OCI-M2 (cell line): Measurements from ENCODE around the gene CCDC24.

Source experiments
- DNase-seq: peaks from one replicate; lab custom pipeline; 2025; ENCODE audit not compliant: unreplicated experiment; lab: John Stamatoyannopoulos, UW

CCDC24 gene

DNA sequence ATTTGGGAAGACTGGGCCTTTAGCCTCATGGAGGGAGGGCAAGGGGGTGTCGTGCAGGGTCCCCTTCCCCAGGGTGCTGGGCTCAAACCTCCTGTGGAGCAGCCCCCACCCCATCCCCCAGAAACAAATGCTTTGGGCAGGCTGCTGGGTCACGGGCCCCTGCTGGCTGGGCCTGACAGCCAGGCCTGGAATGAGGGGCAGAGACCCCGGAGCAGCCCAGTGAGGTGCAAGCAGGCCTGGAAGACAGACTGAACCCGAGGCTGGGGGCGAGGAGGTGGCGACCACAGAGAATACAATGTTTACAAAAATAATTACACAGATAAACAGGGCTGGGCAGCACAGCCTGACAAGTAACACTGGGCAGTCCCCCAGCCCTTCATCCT is 5.3 kb downstream of the CCDC24 start:
- no peak for DNase-seq

DNA sequence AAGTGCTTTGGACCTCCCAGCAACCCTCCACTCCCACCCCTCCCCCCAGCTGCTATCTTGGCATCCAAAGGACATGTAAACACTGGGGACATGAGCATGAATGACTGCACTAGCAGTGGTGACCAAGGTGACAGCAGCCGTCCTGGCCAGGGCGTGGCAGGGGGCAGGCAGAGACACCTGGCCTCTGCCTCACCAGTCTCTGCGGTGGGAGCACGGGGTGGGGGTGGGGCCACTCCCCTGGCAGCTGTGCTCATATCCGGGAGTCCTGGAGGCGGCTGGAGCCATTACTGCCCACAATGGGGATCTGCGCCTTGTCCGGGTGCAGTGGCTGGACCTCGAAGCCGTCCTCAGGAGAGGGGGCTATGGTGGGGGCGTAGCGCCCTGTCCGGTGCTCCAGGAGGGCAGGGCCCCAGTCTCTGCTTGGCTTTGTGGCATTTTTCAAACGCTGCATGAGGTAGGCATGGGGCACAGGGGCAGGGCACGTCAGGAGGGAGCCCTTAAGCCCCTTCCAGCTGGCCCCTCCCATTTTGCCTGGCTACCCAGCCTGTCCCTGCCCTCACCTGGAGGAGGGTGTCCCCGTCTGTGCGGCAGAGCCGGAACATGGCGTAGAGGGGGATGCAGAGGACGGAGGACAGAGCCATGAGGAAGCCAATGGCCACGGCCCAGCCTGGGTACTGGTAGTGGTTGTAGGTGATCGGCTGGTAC is 6.0 kb downstream of the CCDC24 start:
- no peak for DNase-seq

DNA sequence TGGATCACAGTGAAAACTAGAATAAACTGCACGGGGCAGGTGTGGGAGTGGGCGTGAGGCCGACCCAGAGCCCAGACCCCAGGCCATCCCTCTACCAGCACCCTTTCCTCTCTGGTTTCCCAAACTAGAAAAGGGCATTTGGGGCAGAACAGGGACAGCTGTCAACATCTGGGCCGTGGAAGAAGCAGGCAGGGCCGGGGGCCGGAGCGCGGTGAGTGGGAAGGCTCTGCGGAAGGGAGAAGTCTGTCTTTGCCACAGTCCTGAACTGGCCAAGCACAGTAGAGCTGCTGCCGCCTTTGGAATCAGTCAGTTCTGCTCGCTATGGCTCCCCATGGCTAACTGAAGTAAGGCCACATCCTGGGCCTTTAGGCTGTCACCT is 6.6 kb downstream of the CCDC24 start:
- DNase-seq = no peak

DNA sequence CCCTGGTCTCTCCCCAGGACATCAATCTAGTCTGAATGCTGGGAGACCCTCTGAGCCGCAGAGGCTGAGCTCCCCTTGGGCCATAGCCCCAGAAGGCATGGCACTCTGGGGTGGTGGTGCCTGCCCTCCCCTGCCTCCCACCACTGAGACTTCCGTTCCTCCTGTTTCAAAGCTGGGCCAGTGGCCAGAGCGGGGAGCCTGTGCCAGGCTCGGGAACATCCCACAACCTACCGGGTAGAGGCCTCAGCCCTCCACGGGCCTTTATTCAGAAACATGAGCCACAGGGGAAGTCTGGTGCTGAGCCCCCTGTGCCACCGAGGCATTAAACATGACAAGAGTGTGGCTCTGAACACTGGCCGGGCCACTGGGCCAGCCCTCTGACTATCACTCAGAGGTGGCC is 8.1 kb downstream of the CCDC24 start:
- DNase-seq = no peak

DNA sequence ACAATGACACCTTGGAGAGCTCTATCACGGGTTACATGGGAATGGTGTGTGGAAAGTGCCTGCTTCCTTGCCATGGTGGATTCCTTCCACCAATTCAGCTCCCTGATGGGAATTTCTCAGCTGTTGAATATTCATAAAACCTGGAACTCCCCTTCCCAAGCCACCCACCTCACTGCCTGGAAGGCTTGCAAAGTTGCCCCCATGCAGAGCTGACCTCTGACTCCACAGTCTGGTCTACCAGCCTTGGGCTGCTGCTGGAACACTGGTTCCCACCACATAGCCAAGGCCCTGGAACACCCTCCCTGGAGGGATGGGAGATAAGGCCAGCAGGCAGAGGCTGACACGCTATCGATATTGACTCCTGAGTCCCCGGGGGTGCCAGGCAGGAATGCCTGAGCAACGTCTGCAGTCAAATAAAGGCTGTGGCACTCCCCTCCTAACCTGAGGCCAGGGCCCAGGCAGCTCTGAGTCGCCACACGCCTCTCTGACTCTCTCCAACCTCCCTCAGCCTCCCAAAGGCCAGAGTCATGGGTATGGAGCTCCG is 8.8 kb downstream of the CCDC24 start:
- no peak for DNase-seq

DNA sequence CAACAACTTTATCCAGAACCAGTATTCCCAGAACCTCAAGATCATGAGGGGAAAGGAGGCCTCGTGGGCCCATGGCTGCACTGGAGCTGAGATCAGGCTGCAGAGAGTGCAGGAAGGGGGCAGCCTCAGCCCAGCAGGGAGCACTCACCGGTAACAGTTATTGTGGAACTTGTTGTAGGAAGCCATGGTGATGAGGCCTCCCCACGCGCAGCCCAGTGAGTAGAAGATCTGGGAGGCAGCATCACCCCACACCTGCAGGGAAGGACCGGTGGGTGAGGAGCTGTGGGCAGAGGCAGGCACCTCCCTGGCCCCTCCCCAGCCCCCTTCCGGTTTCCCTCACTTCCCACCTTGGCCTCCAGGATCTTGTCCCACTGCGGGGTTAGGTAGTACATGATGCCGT is 10.8 kb downstream of the CCDC24 start:
- DNase-seq = no peak

DNA sequence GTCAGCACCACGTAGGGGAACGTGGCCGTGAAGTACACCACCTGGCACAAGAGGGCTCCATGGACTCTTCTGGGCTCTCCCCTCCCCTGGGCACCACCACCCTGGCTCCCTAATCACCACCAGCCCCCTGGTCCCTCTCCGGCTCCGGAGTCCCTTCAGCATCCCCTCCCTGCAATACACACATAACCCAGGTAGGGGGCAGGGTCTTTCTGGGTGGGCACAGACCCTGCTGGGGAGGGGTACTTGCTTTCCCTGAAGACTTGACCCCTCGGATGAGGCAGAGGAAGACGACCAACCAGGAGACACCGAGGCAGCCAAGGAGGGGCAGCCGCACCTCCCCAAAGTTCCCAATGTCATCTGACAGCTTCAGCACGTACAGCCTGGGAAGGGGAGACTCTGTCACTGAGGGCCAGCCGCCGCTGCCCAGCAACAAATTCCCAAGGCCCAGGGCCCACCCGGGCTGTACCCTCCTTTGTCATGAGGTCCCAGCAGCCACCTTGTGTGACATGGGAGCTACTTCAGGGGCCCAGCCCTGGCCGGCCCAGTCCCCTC is 11.3 kb downstream of the CCDC24 start:
- no peak for DNase-seq

DNA sequence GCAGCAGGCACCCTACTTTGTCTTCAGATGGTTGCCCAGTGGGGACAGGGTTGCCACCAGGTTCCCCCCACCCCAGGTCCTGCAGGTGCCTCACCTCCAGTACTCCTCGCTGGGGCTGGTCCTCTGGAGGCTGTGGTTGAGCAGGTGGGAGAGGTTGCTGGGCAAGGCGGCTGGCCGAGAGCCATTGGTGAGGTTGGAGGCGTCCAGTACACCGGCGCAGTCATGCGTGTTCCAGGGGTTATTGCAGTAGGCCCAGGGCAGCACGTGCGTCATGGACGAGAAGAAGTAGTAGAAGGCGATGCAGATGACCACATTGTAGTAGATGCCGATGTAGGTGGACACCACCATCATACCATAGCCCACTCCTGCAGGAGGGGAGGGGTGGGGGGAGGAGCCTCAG is 16.9 kb downstream of the CCDC24 start:
- DNase-seq = no peak

DNA sequence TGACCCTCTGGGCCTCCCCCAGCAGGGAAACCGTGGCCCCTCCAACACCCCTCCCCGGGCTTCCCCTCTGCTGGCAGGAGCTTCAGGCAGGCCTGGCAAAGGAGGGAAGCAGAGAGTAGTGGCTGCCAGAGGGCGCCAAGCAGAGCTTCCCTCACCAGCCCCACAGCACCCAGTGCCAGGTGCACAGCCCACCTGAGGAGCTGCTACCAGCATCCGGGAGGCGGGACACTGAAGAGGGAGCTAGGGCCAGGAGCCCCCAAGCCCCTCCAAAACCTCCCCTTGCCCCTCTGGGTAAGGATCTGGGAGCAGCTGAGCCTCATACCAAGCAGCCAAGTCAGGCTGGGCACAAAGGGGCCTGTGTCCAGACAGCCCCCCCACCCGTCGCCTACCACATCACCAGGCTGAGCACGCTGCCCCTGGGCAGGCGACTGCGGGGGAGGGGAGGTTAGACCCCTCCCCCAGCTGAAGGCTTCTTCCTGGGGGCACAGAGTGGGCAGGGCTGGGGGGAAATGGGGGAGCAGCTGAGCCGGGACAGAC is 19.6 kb downstream of the CCDC24 start:
- no peak for DNase-seq

DNA sequence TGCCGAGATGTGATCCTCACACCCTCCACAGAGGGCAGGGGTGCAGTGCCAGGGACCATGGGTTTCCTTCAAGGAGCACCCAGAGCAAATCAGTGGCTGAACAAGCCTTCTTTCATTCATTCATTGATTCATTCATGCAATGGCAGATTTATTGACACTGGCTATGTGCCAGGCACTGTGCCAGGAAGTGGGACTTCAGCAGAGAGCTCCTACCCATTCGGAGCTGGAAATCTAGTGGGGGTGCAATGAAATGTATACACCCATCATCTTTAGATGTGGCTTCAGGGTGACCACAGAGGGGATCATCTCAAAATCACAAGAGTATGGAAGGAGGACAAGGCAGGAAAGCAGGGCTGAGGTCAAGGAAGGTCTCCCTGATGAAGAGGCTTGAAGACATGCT is 21.0 kb downstream of the CCDC24 start:
- no peak for DNase-seq

DNA sequence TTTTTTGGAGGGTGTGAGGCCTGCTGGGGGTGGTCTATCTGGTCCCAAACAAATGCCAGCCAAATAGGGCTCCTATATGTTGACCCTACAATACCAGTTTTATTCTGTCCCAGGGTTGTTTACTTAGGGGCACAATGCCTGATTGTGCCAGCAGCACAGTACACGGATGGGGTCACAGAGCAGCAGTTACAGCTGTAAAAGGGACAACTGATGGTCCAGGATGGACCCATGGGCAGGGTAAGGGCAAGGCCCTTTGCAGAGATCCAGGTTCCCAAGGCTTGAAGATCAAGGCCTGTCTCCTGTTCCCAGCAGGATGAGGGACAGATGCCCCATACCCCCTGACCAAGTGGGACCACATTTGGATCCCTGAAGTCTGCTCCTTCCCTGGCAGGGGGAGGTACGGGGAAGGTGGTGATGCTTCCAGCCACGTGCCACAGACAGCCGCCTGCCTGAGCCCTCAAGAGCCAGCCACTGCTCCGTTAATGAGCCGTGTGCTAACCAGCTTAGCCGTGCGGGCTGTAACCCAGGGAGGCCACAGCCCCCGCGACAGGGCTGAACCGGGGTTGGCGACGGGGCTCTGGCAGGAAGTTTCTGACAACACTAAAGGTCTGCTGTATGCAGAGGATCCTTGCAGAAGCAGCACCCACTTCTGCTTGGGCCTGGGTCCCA is 21.7 kb downstream of the CCDC24 start:
- DNase-seq = no peak

DNA sequence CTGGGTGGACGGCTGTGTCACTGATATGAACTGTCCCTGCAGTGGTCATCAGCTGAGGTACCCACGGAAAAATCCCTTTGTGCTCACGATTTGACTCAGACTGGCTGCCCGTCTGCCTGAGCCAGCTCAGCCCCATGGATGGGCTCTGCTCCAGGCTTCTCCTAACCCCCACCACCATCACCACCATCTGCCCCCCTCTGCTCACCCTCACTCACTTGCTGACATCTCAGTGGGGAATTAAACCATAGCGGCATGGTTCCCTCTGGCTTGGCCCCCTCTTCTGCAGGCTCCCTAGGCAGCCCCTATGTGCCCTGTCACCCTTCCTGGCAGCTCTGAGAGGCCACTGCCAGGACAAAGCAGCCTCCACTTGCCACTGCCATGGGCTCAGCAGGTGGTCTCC is 22.6 kb downstream of the CCDC24 start:
- DNase-seq = no peak

DNA sequence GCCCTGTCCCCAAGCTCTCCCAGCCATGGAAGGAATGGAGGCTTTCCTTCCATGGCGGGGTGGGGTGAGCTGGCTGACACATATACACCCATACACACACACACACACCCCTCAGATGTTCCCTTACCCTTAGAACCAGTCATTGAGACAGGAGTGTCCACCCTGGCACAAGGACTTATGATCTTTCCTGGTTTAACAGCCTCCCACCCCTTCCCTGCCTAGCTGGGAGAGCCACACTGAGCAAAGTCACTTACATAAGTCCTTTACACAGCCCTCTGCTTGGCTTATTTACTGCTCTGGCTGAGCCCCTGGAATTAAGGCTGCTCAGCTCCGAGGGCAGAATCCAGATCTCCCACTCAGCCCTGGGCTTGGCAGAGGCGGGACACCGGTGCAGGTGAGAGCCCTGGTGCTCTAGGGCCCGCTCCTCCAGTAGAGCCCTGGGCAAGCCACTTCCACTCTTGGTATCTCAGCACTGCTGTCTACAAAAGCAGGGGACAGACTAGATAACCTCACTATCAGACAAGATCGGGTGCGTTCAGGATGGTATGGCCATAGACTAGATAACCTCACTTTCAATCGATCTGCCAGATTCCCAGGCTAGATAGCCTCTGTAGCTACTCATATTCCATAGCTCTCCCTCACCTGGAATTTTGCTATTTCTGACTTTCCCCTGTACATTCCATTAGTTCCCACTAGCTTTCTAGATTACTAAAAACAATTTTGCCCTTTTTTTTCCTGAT is 23.1 kb downstream of the CCDC24 start:
- no peak for DNase-seq

DNA sequence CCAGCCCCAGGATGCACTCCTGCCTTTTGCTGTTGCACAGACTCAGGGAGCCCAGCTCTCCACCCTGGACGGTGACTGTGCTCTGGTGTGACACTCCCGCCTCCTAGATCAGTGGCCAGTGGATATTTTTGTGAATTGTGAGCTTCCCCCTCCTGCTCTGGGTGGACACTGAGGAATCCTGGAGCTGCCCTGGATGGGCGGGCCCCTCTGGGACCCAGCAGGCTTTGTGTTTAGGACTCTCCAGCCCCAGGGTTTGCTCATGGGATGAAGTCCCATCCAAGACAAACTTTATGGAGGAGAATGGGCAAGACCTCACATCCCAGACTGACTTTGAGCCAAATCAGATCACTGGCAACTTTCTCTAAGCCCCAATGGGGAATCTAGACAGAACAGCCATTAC is 23.8 kb downstream of the CCDC24 start:
- DNase-seq = no peak

DNA sequence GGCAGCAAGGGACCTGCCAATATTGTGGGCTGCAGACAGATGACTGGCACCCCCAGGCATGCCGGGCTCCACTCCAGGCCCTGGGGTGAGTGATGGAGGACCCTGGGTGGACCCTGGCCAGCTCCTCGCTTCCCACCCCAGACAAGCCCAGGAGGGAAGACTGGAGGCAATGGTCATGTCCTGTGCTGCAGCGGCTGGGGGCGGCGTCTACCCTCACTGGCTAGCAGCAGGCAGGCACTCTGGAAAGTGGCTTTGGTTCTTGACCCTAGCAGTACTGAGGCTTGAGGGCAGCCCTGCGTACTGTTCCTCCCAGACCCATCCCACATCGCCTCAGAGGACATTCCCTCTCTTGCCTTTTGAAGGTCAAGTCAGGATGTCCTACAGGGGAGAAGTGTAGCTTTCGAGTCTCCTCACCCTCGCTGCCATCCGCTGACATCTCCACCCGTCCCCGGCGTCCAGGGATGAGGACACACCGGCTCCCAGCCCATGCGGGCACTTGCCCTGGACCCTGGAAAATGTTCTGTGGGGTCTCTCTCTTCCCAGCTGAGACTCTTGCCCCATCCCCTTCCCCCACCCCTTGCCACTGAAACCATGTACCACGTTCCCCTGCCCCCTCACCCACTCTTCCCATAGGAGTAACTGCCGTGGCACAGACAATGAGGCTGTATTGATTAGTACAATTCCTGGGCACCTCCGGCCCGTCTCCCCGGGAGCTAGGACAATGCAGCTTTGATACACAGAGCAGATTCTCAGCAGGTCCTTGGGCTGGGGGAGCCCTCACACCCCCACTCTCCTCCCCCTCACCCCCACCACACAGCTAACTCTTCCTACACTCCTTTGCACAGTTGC is 24.9 kb downstream of the CCDC24 start:
- DNase-seq = no peak

DNA sequence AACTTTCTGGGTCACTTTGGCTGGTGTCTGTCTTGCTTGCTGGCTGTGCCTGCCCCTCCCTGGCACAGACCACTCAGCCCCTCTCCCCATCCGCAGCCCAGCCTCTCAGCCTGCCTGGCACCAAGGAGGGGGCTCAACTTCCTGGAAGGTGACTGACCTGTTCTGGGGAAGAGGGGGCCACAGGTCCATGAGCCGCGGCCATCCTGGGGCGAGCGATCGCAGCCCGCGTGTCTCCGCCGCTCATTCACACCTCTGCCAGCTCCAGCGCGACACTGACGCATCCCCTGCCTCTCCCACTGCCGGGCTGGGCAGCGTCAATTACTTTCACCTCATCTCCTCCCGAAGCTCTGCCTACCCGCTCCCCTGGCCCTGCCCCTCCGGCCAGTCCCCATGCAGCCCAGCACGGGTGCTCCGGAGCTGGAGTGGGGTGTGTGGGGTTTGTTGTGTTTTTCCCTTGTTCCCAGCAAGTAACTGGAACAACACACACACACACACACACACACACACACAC is 25.5 kb downstream of the CCDC24 start:
- no peak for DNase-seq

DNA sequence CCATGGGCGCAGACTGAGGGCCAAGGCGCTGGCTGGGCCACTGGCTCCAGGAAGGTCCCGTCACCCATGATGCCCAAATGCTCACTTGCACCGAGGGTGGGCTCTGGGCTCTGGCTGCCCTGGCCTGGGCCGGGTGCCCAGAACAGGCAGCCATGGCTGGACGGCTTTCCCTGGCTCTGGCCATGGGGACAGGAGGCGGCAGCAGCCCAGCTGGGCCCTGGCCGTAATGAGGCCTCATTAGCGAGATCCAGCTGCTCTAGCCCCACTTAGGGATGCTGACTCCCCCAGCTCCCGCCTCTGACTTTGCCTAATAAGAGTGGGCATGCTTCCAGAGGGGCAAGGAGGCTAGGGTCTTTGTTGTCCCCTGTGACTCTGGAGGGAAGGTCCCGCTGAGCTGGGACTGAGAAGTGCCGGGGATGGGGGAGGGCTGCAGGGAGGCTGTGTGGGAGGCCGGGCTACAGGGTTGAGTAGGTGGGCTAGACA is 28.1 kb downstream of the CCDC24 start:
- no peak for DNase-seq

DNA sequence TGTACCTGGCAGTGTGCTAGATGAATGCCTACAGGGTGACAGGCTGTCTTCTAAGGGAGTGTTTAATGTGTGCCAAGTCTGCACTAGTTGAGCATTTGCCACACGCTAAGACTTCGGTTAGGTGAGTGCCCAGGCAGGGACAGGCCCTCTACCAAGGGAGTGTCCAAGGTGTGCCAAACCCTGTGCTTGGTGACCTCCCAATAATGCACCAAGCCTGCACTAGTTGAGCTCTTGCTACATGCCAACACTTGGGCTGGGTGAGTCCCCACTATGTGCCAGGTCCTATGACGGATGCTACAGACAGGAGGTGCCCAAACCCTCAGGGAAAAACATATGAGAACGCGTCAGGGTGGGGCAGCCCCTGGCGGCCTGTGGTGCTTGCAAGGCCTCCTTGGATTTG is 29.1 kb downstream of the CCDC24 start:
- DNase-seq = no peak

DNA sequence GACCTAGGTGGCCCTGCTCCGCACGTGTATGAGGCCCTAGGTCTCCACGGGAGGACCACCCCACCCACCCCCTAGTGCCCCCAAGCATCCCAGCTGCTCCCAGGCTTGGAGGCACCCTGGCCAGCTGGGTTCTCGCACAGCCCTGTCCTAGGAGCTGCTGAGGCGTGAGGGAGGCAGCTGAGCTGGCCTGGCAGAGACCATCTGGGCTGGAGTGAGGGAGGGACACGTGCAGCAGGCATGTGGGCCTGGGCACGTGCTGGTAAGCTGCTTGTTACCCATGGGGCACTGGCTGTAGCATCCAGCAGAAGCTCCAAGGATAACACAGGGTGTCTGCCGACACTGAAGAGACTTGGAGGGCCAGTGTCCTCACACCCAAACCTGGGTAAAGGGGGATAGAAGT is 29.8 kb downstream of the CCDC24 start:
- DNase-seq = no peak

DNA sequence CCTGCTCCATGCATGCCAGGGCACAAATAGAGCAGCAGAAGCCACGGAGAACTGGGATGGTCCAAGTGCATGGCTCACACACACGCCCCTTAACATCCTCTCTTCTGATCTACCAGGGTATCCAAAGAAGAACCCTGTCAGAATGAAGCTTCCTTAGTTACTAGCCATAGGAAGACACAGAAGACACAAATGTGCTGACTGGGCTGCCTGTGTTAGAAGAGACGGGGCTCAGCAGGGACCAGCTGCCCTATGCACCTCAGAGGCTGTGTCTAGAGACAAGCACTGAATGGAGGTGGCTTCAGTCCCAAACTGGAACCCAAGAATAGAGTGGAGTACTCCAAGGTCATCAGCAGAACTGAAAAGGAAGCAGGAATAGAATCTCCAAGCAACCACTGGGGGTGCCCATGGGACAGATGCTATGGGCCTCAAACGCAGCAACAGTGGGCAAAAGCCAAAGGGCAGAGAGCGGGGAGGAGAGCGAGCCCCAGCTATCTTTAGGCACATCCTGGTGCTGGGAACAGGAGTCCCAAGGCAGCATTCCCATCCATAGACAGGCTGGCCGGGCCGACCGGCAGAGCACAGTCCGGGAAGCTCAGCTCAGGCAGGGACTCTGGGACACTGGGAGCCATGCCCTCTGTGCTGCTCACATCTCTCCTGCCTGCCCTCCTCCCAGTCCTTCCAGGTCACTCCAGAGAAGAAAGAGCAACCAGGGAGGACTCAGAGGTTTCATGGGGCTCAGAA is 30.4 kb downstream of the CCDC24 start:
- DNase-seq = no peak
